ENCODE data around the gene SCLY.
A peak's percentile ranks its signal among the peaks of the same experiment; 100 is the strongest.

SCLY gene

DNA sequence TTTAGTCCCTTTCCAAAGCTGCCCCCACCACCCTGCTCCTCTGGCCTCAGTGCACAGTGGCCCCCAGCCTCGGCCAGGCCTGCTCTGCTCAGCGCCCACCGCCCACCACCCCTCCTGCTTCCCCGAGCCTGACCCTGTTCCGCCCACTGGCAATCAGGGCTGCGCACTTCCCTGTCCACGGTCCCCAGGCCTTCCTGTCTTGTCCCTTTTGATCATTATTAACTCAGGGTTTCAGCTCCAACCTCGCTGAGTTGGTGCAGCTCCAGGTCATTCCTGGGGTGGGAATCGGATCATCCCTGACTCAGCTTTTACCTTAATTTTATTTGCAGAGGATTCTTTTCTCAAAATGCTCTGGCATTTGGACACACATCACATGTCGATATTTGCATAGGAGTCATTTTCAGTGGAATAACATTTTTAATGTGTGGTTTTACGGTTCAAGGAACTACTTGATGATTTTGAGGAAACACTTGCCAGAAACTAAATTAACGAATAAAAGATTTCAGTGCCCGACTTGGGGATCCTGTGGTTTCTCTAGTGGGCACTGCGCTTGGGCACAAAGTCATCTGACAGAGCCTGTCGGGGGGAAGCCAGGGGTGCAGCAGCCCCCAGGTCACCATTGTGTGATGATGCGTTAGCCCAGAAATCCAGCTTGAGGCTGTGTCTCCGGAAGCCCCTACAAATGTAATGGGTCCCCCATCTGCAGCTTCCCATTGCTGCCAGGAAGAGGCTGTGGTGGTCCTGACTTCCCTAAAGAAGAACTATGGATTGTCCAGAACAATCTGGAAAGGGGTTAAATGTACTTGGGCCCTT lies 38.3 kb downstream of the SCLY start:
- no peak for DNase-seq

DNA sequence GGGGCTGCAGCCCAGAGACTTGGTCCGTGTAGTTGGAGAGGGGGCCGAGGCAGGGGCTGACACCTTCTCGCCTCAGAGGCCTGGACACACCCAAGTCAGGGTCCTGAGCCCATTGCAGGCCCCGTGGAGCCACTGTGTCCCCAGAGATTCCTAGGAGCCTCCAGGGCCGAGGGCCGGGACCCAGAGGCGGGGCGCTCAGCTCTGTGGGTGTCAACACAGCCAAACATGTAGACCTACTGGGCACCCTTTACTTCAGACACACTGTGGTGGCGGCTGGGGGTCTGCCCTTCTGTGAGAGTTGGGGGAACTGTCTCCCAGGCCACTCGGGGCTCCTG lies 38.9 kb downstream of the SCLY start:
- DNase-seq, result no peak

DNA sequence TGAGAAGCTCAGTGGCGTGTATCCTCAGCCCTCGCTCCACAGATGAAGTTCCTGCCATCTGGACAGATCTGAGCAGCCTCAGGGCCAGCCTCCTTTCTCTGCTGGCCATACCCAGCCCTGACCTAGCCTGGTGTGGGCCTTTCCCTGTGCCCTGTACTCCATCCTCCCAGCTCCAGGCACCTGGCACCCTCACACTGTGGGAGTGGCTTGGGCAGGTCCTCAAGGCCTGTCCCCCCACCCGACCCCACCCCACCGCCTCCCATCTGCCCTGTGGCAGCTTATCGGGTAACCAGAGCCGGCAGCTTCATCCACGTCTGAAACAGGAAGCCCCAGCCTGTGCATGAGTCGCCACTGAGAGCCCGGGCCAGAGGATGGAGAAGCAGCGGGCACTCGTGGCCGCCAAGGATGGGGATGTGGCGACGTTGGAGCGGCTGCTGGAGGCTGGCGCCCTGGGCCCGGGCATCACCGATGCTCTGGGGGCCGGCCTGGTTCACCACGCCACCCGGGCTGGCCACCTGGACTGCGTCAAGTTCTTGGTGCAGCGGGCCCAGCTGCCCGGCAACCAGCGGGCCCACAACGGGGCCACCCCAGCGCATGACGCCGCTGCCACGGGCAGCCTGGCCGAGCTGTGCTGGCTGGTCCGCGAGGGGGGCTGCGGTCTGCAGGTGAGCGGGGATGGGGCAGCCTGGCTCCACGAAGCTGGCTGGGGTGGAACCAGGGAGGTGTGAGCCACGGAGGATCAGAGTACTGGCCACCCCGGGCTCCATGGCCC lies 39.4 kb downstream of the SCLY start, which contains the start of gene ESPNL:
Gene ESPNL, plus strand, starts transcription at position 292 of the 772 bp plus-strand sequence. Its CDS starts 80 bp downstream, at position 372.
- no peak for DNase-seq

GRCh38 chr2:238100821-238101771 lies 40.3 kb downstream of the SCLY start:
- no peak for DNase-seq

DNA sequence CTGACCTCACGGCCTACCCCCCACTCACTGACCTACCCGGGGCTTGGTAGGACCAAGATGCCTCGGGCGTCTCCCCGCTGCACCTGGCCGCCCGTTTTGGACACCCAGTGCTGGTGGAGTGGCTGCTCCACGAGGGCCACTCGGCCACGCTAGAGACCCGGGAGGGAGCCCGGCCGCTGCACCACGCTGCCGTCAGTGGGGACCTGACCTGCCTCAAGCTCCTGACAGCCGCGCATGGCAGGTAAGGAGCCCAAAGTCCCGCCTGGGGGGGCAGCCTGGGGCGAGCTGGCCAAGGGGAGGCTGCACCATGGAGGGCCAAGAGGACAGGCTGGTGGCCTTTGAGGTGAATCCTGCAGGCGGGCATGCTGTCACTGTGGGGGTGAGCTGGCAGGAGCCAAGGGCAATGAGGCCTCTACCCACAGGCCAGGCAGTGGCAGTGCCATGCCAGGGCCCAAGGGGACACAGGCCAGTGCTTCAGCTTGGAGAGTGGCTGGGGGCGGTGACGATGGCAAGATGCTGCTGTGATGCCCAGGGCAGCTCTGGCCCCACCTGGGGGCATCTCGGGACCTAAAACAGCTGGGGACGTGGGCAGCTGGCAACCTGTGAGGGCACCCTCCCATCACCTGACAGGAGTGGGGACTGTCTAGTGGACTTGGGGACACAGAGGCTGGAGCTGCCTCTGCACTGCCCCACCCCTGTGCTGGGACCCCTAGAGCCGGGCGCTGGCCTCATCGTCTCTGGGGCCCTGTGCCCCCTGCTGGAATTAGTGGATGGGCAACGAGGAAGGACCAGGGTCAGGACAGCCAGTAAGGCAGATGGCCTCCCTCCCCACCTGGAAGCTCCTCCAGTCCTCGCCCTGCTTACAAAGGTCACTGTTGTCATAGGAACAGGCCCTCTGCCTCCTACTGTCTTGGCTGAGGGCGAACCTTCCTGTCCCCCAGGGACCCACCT lies 41.4 kb downstream of the SCLY start:
- DNase-seq, result no peak

- no peak for DNase-seq
These were observed 42.1 kb downstream of the SCLY start for GRCh38 chr2:238102865-238103264.

GRCh38 chr2:238103465-238104225 lies 42.8 kb downstream of the SCLY start:
- DNase-seq, result no peak

GRCh38 chr2:238104226-238104690 lies 43.5 kb downstream of the SCLY start:
- DNase-seq, result no peak

- no peak for DNase-seq
These were observed 44.0 kb downstream of the SCLY start for GRCh38 chr2:238104691-238105371.

GRCh38 chr2:238105506-238106338 lies 44.9 kb downstream of the SCLY start:
- DNase-seq, result no peak

GRCh38 chr2:238106339-238106697 lies 45.5 kb downstream of the SCLY start:
- DNase-seq, result no peak

- DNase-seq, result peak in 1 of 2 experiments; percentile 63
These were observed 46.1 kb downstream of the SCLY start for GRCh38 chr2:238106698-238107524.

- DNase-seq, result no peak
These were observed 47.0 kb downstream of the SCLY start for GRCh38 chr2:238107525-238108422.

GRCh38 chr2:238108423-238109183 lies 47.8 kb downstream of the SCLY start:
- peak in 1 of 2 experiments; percentile 56 for DNase-seq

DNA sequence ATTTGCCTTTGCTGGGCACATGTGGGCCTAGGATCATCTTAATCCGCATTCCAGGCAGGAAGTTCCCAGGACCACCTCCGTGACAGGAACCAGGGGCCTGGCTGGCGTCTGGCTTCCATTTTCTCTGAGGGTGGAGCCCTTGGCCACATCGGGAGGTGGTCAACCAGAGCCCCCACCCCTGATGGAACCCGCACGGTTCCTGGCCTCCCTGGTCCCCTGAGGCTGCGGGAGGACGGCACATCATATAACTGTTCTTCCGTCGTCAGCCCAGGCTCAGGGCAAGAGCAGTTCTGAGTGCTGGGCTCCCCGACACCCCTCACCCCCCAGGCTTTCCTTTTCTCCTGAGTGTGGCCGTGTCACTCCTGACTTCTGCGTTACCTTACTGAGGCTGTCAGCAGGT lies 52.8 kb downstream of the SCLY start:
- no peak for DNase-seq

GRCh38 chr2:238114331-238114841 lies 53.6 kb downstream of the SCLY start:
- DNase-seq, result no peak
